Heart right ventricle (tissue), 16 donors: Measurements from ENCODE around the gene KBTBD8. TPM values are rescaled to one million over a fixed set of nuclear protein-coding genes. Genes with fewer than 3 reads are reported as not detected.
A peak's percentile ranks its signal among the peaks of the same experiment; 100 is the strongest.

Source experiments
- ATAC-seq, 8 donors: fragments of 200-7000 bp; cut with Tn5 transposase; one replicate each; pipeline ENCODE4 v1.9.1; 2020; ENCODE audit warnings: mild to moderate bottlenecking in 8 of 8, moderate library complexity in 8 of 8, moderate number of reproducible peaks in 1 of 8
- DNase-seq, 2 donors: peaks; one replicate each; pipeline ENCODE4 v3.0.0-alpha.2; 2020
- H3K27ac ChIP-seq, 10 donors: fragments of 200-600 bp; sonication (generic) in 2 of 10; one replicate each; pipeline versions ENCODE4 v1.5.0 to v1.8.0; 2020 to 2022; ENCODE audit warnings: mild to moderate bottlenecking in 3 of 10
- H3K27me3 ChIP-seq, 7 donors: fragments of 200-600 bp; one replicate each; pipeline ENCODE4 v1.8.0; 2021 to 2022; ENCODE audit warnings: mild to moderate bottlenecking in 2 of 7
- H3K36me3 ChIP-seq, 9 donors: fragments of 200-600 bp; sonication (generic) in 1 of 9; one replicate each; pipeline versions ENCODE4 v1.5.0 to v1.8.0; 2020 to 2022; ENCODE audit warnings: mild to moderate bottlenecking in 2 of 9
- H3K4me1 ChIP-seq, 9 donors: fragments of 200-600 bp; sonication (generic) in 1 of 9; one replicate each; pipeline versions ENCODE4 v1.5.0 to v1.8.0; 2020 to 2022; ENCODE audit warnings: mild to moderate bottlenecking in 4 of 9
- H3K4me3 ChIP-seq, 10 donors: fragments of 200-600 bp; sonication (generic) in 2 of 10; one replicate each; pipeline versions ENCODE4 v1.5.0 to v1.8.0; 2020 to 2022; ENCODE audit warnings: mild to moderate bottlenecking in 7 of 10, moderate library complexity in 2 of 10
- H3K9me3 ChIP-seq, 11 donors: fragments of 200-600 bp in 10 of 11; sonication (generic) in 2 of 11; one replicate each; pipeline versions ENCODE4 v1.5.0 to v1.8.0; 2013 to 2022; ENCODE audit warnings: mild to moderate bottlenecking in 2 of 11, control low read depth in 1 of 11, moderate library complexity in 1 of 11
- CTCF ChIP-seq, 9 donors: fragments of 200-600 bp; sonication (generic) in 2 of 9; IDR thresholded peaks; one replicate each; pipeline versions ENCODE4 v1.5.0 to v1.8.0; 2021 to 2022; ENCODE audit warnings: antibody characterized with exemption in 9 of 9, mild to moderate bottlenecking in 5 of 9, moderate library complexity in 1 of 9
- WGBS, 2 donors: extraction: QIAGEN DNeasy Blood & Tissue Kit; methylation state at CpG; one replicate each; pipeline ENCODE4 v1.1.7; 2013; ENCODE audit warnings: inconsistent platforms in 1 of 2; 5-methylcytosine and 5-hydroxymethylcytosine counted together
- intact Hi-C, 10 donors: fragments of 100-400 bp; cut with DNase I; formaldehyde crosslinking; loops; one replicate each; pipeline versions ENCODE4 v1.11.1 to v1.14.2; 2022
- polyA plus RNA-seq, 2 donors: library from polyadenylated mRNA; stranded (reverse); fragments of 200-250 nt; gene quantifications; one replicate each; pipeline ENCODE4 v1.2.3, GENCODE V29; 2013
- total RNA-seq, 10 donors: library from RNA; stranded (reverse); fragmentation: NEBNext Ultra II Directional in 3 of 10; extraction: Animal tissue kit (Norgen Biotek cat#: 25700) in 3 of 10; gene quantifications; one replicate each; pipeline versions ENCODE4 v1.2.1 to v1.2.4, GENCODE V29; 2021 to 2023
- donor health status: Arrhythmogenic right ventricular cardiomyopathy.
- donor health status: ischemic (EF 13 %, LVEDD 7.1; RV severe dilation, severe dysfunction).
- donor health status: healthy with polysubstance abuse.
- donor health status: DM: no; HTN: yes; CAD: no.
- donor health status: DM: no; HTN: no; CAD: no.
- donor health status: ischemic (EF 25% LVEDD 6.9; RV normal size, moderate dysfunction).
- donor health status: ischemic (EF 25% LVEDD 5.7; RV mildly dilated, moderate dysfunction).
- donor health status: healthy.
- donor health status: DM: yes; HTN: yes; CAD: no.
- donor health status: Ischemic cardiomyopathy.
- donor health status: ischemic (EF 35%, LVEDD 5.7; RV mildly dilated, moderate dysfunction).
- donor health status: nonischemic (EF 11% LVEDD 7.7; RV severe dilation, severe dysfunction).
- donor health status: DM: yes; HTN: yes; CAD: no.
- donor health status: PGD.
- donor health status: ischemic (EF 29% LVEDD 5.4; RV normal size, mild dysfunction).
- donor health status: nonischemic (EF 23%, LVEDD 6.1; RV moderate dilation, normal function).

Gene KBTBD8
- total and polyA plus RNA-seq, 12 donors = 1.2 to 11.4 (median 4.5) TPM

GRCh38 chr3:66989860-66990696 lies 8.0 kb upstream of the KBTBD8 start:
- ATAC-seq (peak in 2 of 8 donors; percentile 44 to 48), DNase-seq (no peak)
- WGBS, 2 donors = 81 to 84% methylated on average over 7 of the region's 7 CpGs
- Histone ChIP-seq H3K27ac (no peak overlapping the region), H3K9me3 (no peaks in the 10 kb centered on the region), H3K4me1 (no peaks in the 10 kb centered on the region), H3K27me3 (peaks cover 0 to 25% (median 0%) of the 10 kb centered on the region in 7 donors), H3K4me3 (peak overlapping the region in 1 of 10 donors; percentile 22), H3K36me3 (no peaks in the 10 kb centered on the region)
- peak in 8 of 9 donors; percentile 18 to 55 (median 38) for TF ChIP-seq CTCF (IDR thresholded peaks at IDR 0.05)
- intact Hi-C loops = loop anchor here in 3 of 10 donors (1.0 to 5.0 kb wide), 3 partner anchors 47 to 51 kb away; no protein-coding TSS in a partner anchor

GRCh38 chr3:66991459-66991858 lies 6.6 kb upstream of the KBTBD8 start:
- no peak for TF ChIP-seq CTCF (IDR thresholded peaks at IDR 0.05)
- no peak overlapping the region for H3K27ac ChIP-seq
- H3K4me3 ChIP-seq = no peak overlapping the region
- intact Hi-C loops = loop anchor here in 2 of 10 donors (1.0 to 5.0 kb wide), 2 partner anchors 44 to 46 kb away; no protein-coding TSS in a partner anchor
- no peak for ATAC-seq
- WGBS, 2 donors = 55 to 65% methylated on average over 1 of the region's 1 CpG
- no peaks in the 10 kb centered on the region for H3K36me3 ChIP-seq
- H3K9me3 ChIP-seq = no peaks in the 10 kb centered on the region
- H3K27me3 ChIP-seq = peaks cover 0 to 21% (median 0%) of the 10 kb centered on the region in 7 donors
- DNase-seq = no peak
- no peaks in the 10 kb centered on the region for H3K4me1 ChIP-seq

- WGBS, 2 donors = 81 to 90% methylated on average over 3 of the region's 3 CpGs
- Histone ChIP-seq H3K4me1 (peaks cover 0 to 8% (median 4%) of the 10 kb centered on the region in 9 donors), H3K4me3 (no peak overlapping the region), H3K27me3 (peaks cover 0 to 21% (median 0%) of the 10 kb centered on the region in 7 donors), H3K9me3 (no peaks in the 10 kb centered on the region), H3K36me3 (no peaks in the 10 kb centered on the region), H3K27ac (no peak overlapping the region)
- DNase-seq = no peak
- no peak for ATAC-seq
- no peak for TF ChIP-seq CTCF (IDR thresholded peaks at IDR 0.05)
- intact Hi-C loops = loop anchor here in 1 of 10 donors (5.0 kb wide), 1 partner anchor 44 kb away; no protein-coding TSS in a partner anchor
Observed at GRCh38 chr3:66993082-66993481, 5.0 kb upstream of the KBTBD8 start.

- no peak overlapping the region for H3K27ac ChIP-seq
- H3K4me1 ChIP-seq = peaks cover 0 to 17% (median 10%) of the 10 kb centered on the region in 9 donors
- no peak for DNase-seq
- H3K9me3 ChIP-seq = no peaks in the 10 kb centered on the region
- no peak for ATAC-seq
- TF ChIP-seq CTCF (IDR thresholded peaks at IDR 0.05) = no peak
- no peaks in the 10 kb centered on the region for H3K36me3 ChIP-seq
- H3K27me3 ChIP-seq = peaks cover 0 to 21% (median 0%) of the 10 kb centered on the region in 7 donors
- H3K4me3 ChIP-seq = no peak overlapping the region
- intact Hi-C loops = loop anchor here in 1 of 10 donors (5.0 kb wide), 1 partner anchor 43 kb away; no protein-coding TSS in a partner anchor
- 72 to 75% methylated on average over 1 of the region's 1 CpG for WGBS, 2 donors
Observed at GRCh38 chr3:66994588-66994987, 3.5 kb upstream of the KBTBD8 start.
